HepG2 (cell line): Measurements from ENCODE around the gene TTC5. TPM values are rescaled to one million over a fixed set of nuclear protein-coding genes. Genes with fewer than 3 reads are reported as not detected.
A peak's percentile ranks its signal among the peaks of the same experiment; 100 is the strongest.

Experiments used
- BHLHE40 ChIP-seq: IDR thresholded peaks from 2 replicates; pipeline ENCODE4 v1.6.1; 2011; ENCODE audit warnings: low read length, improper control_type of control experiment
- CCAR2 ChIP-seq: fragments of 200-400 bp; formaldehyde crosslinking; optimal IDR thresholded peaks from 2 replicates; pipeline ENCODE3; 2018; ENCODE audit warnings: low read depth, mild to moderate bottlenecking, low read length, moderate library complexity
- CREM ChIP-seq, 2 experiments: sonication (generic) in 1 of 2; formaldehyde crosslinking in 1 of 2; IDR thresholded peaks; 2 replicates each; pipeline versions ENCODE4 v1.4.0 to v1.6.1; 2016 to 2020; ENCODE audit warnings: antibody characterized with exemption in 1 of 2, mild to moderate bottlenecking in 1 of 2, missing genetic modification reagents in 1 of 2
- DDIT3 ChIP-seq: sonication (generic); formaldehyde crosslinking; IDR thresholded peaks from 2 replicates; pipeline ENCODE4 v1.4.0; 2020; ENCODE audit warnings: mild to moderate bottlenecking, missing genetic modification reagents
- ELF1 ChIP-seq: sonication (generic); formaldehyde crosslinking; IDR thresholded peaks from 2 replicates; pipeline ENCODE4 v1.4.0; 2020; ENCODE audit warnings: missing genetic modification reagents
- GATAD1 ChIP-seq: IDR thresholded peaks from 2 replicates; pipeline ENCODE4 v1.6.1; 2016; ENCODE audit warnings: missing genetic modification reagents, missing compliant biosample characterization
- GLI4 ChIP-seq: sonication (generic); formaldehyde crosslinking; IDR thresholded peaks from 2 replicates; pipeline ENCODE4 v1.5.1; 2020; ENCODE audit warnings: missing genetic modification reagents, mild to moderate bottlenecking, moderate library complexity, borderline replicate concordance
- POGK ChIP-seq: sonication (generic); formaldehyde crosslinking; conservative IDR thresholded peaks from 2 replicates; pipeline ENCODE4 v1.8.0; 2022; ENCODE audit warnings: mild to moderate bottlenecking, moderate library complexity, missing genetic modification reagents
- RBFOX2 ChIP-seq: fragments of 200-400 bp; formaldehyde crosslinking; IDR thresholded peaks from 2 replicates; pipeline ENCODE4 v1.6.1; 2017; ENCODE audit warnings: low read depth, mild to moderate bottlenecking, low read length
- RELA ChIP-seq: sonication (generic); formaldehyde crosslinking; IDR thresholded peaks from 2 replicates; pipeline ENCODE4 v1.4.0; 2020; ENCODE audit warnings: missing genetic modification reagents
- REST ChIP-seq, 2 experiments: IDR thresholded peaks; 2 replicates each; pipeline ENCODE4 v1.6.1; 2011 to 2012; ENCODE audit warnings: low read length in 2 of 2, borderline replicate concordance in 1 of 2, low read depth in 1 of 2, mild to moderate bottlenecking in 1 of 2, moderate library complexity in 1 of 2
- SP5 ChIP-seq: IDR thresholded peaks from 2 replicates; pipeline ENCODE4 v1.6.1; 2016; ENCODE audit warnings: low read depth, borderline replicate concordance
- SRSF9 ChIP-seq: fragments of 200-400 bp; formaldehyde crosslinking; IDR thresholded peaks from 2 replicates; pipeline ENCODE4 v1.6.1; 2018; ENCODE audit warnings: borderline replicate concordance, mild to moderate bottlenecking, low read depth, low read length; ENCODE audit not compliant: insufficient read depth, poor library complexity, severe bottlenecking
- SSRP1 ChIP-seq: IDR thresholded peaks from 2 replicates; pipeline ENCODE4 v1.6.1; 2016; ENCODE audit warnings: control low read depth
- ZC3H13 ChIP-seq: sonication (generic); formaldehyde crosslinking; IDR thresholded peaks from 2 replicates; pipeline ENCODE4 v1.8.1; 2023; ENCODE audit warnings: mild to moderate bottlenecking, missing genetic modification reagents, moderate library complexity
- ZNF24 ChIP-seq: fragments of 450-650 bp; IDR thresholded peaks from 2 replicates; pipeline ENCODE4 v1.6.1; 2017; ENCODE audit warnings: antibody characterized with exemption, mild to moderate bottlenecking
- ZNF414 ChIP-seq: sonication (generic); formaldehyde crosslinking; IDR thresholded peaks from 2 replicates; pipeline ENCODE4 v1.5.0; 2020; ENCODE audit warnings: missing genetic modification reagents
- ZNF432 ChIP-seq: sonication (generic); formaldehyde crosslinking; IDR thresholded peaks from 2 replicates; pipeline ENCODE4 v1.5.0; 2020; ENCODE audit warnings: missing genetic modification reagents, mild to moderate bottlenecking, borderline replicate concordance
- ZNF552 ChIP-seq: sonication (generic); formaldehyde crosslinking; IDR thresholded peaks from 2 replicates; pipeline ENCODE4 v1.9.0; 2022; ENCODE audit warnings: missing genetic modification reagents, mild to moderate bottlenecking, borderline replicate concordance
- ZNF562 ChIP-seq: sonication (generic); formaldehyde crosslinking; IDR thresholded peaks from 2 replicates; pipeline ENCODE4 v1.8.0; 2022; ENCODE audit warnings: missing genetic modification reagents, borderline replicate concordance
- ZNF614 ChIP-seq: IDR thresholded peaks from 2 replicates; pipeline ENCODE4 v1.6.1; 2018; ENCODE audit warnings: missing biosample characterization, missing genetic modification reagents, inconsistent platforms, borderline replicate concordance
- ZNF720 ChIP-seq: sonication (generic); formaldehyde crosslinking; IDR thresholded peaks from 2 replicates; pipeline ENCODE4 v1.4.0; 2020; ENCODE audit warnings: missing genetic modification reagents
- ZNF883 ChIP-seq: sonication (generic); formaldehyde crosslinking; IDR thresholded peaks from 2 replicates; pipeline ENCODE4 v1.5.1; 2020; ENCODE audit warnings: mild to moderate bottlenecking, missing genetic modification reagents; ENCODE audit errors: not compliant biosample characterization
- polyA plus RNA-seq, 8 experiments: library from polyadenylated mRNA; depleted of rRNA in 3 of 8; stranded (reverse) in 7 of 8; unstranded in 1 of 8; fragments of >200 nt; fragmentation: Illumina TruSeq in 4 of 8; extraction: Trizol in 4 of 8; gene quantifications; 2 replicates each; pipeline versions ENCODE4 v1.2.1 to v1.2.3, GENCODE V29; 2011 to 2016; ENCODE audit warnings: low read depth in 4 of 8, missing spikeins in 1 of 8, mixed read lengths in 1 of 8; ENCODE audit not compliant: insufficient read depth in 1 of 8
- total RNA-seq, 5 experiments: library from RNA; depleted of rRNA; stranded (reverse); fragments of >200 nt; fragmentation: Illumina TruSeq; extraction: Trizol; gene quantifications; 2 replicates each; pipeline ENCODE4 v1.2.3, GENCODE V29; 2016; ENCODE audit warnings: low read depth in 1 of 5

TTC5 gene
- total and polyA plus RNA-seq, 2 of the 13 experiments (the other 11 are each of a cell fraction or from before 2014, with no cell fraction given), result 8.7 to 28.5 TPM

- no peak for TF ChIP-seq ZNF720 (CRISPR knock-in tag)
- 0 out of 2 replicates have a peak, but pooled peaks have one; percentile 22 for TF ChIP-seq RBFOX2
- no peak for TF ChIP-seq CREM (IDR thresholded peaks at IDR 0.05)
- TF ChIP-seq CREM (CRISPR knock-in tag; IDR thresholded peaks at IDR 0.05), result no peak
- no peak for TF ChIP-seq ZNF883 (CRISPR knock-in tag)
- TF ChIP-seq ZNF614 (CRISPR knock-in tag), result peak; percentile 25; the same call in 1 of the 2 replicates
- TF ChIP-seq DDIT3, result no peak
- no peak for TF ChIP-seq GLI4 (CRISPR knock-in tag)
- TF ChIP-seq ZNF414 (CRISPR knock-in tag), result no peak
- TF ChIP-seq ZNF24, result peak; percentile 50; the same call in 1 of the 2 replicates
- no peak for TF ChIP-seq RELA (CRISPR knock-in tag)
- 0 out of 2 replicates have a peak, but pooled peaks have one; percentile 45 for TF ChIP-seq ZC3H13 (CRISPR knock-in tag)
- TF ChIP-seq SRSF9, result no peak
- TF ChIP-seq GATAD1, result peak; percentile 94
- no peak for TF ChIP-seq ZNF432 (CRISPR knock-in tag)
- no peak for TF ChIP-seq BHLHE40
- TF ChIP-seq ZNF552, result no peak
- peak in 1 of 2 experiments; percentile 46; a peak in 1 of 4 replicates for TF ChIP-seq REST (IDR thresholded peaks at IDR 0.05; ENCODE audit: borderline replicate concordance in 1 of 2, low read depth in 1 of 2, low read length in 2 of 2)
- TF ChIP-seq CCAR2, result peak; percentile 64
- peak; percentile 83; the same call in 1 of the 2 replicates for TF ChIP-seq SSRP1
- no peak for TF ChIP-seq ZNF562 (CRISPR knock-in tag)
- TF ChIP-seq SP5 (CRISPR knock-in tag), result peak; percentile 49; the same call in 1 of the 2 replicates
- peak; percentile 55; the same call in 1 of the 2 replicates for TF ChIP-seq POGK (CRISPR knock-in tag)
- TF ChIP-seq ELF1 (CRISPR knock-in tag), result peak; percentile 50
These were observed at the start of gene TTC5 (continued) for GRCh38 chr14:20305265-20306078.
